ENCODE measurements around the gene ACSL6. TPM values are rescaled to one million over a fixed set of nuclear protein-coding genes. Genes with fewer than 3 reads are reported as not detected.

The ACSL6 gene
- total and polyA plus RNA-seq, 10 donors = 0.76 to 18.4 (median 3.9) TPM

GRCh38 chr5:131966551-131966950 lies 44.9 kb downstream of the ACSL6 start:
- Histone ChIP-seq H3K27ac (no peak overlapping the region), H3K9me3 (no peaks in the 10 kb centered on the region), H3K4me3 (no peak overlapping the region), H3K4me1 (no peaks in the 10 kb centered on the region), H3K27me3 (replicated peaks in 1 of 7) (no peaks in the 10 kb centered on the region), H3K36me3 (no peaks in the 10 kb centered on the region)
- 91 to 100% (median 93%) methylated on average over 1 of the region's 1 CpG for WGBS, 5 donors
- DNase-seq = no peak
- TF ChIP-seq POLR2AphosphoS5 (IDR thresholded peaks at IDR 0.05) (no peak), POLR2A (IDR thresholded peaks at IDR 0.05) (no peak), CTCF (IDR thresholded peaks at IDR 0.05 in 8 of 11, conservative IDR thresholded peaks at IDR 0.05 in 3 of 11) (no peak)
- intact Hi-C loops (cut with DNase I; ENCODE audit: low total_unique reads) = no loop called here

GRCh38 chr5:131965826-131966415 lies 45.5 kb downstream of the ACSL6 start:
- Histone ChIP-seq H3K27ac (no peak overlapping the region), H3K4me1 (no peaks in the 10 kb centered on the region), H3K36me3 (no peaks in the 10 kb centered on the region), H3K9me3 (no peaks in the 10 kb centered on the region), H3K4me3 (no peak overlapping the region), H3K27me3 (replicated peaks in 1 of 7) (no peaks in the 10 kb centered on the region)
- DNase-seq = no peak
- intact Hi-C loops (cut with DNase I; ENCODE audit: low total_unique reads) = no loop called here
- 73 to 79% (median 76%) methylated on average over 6 of the region's 6 CpGs for WGBS, 5 donors
- TF ChIP-seq POLR2AphosphoS5 (IDR thresholded peaks at IDR 0.05) = no peak
- no peak for TF ChIP-seq POLR2A (IDR thresholded peaks at IDR 0.05)
- TF ChIP-seq CTCF (IDR thresholded peaks at IDR 0.05 in 8 of 11, conservative IDR thresholded peaks at IDR 0.05 in 3 of 11) = no peak

GRCh38 chr5:131959906-131960305 lies 51.6 kb downstream of the ACSL6 start:
- Histone ChIP-seq H3K9me3 (no peaks in the 10 kb centered on the region), H3K27me3 (replicated peaks in 1 of 7) (no peaks in the 10 kb centered on the region), H3K27ac (no peak overlapping the region), H3K4me1 (no peaks in the 10 kb centered on the region), H3K36me3 (no peaks in the 10 kb centered on the region), H3K4me3 (no peak overlapping the region)
- WGBS, 5 donors = 84 to 91% (median 87%) methylated on average over 3 of the region's 3 CpGs
- intact Hi-C loops (cut with DNase I; ENCODE audit: low total_unique reads) = no loop called here
- TF ChIP-seq POLR2A (IDR thresholded peaks at IDR 0.05) (no peak), CTCF (IDR thresholded peaks at IDR 0.05 in 8 of 11, conservative IDR thresholded peaks at IDR 0.05 in 3 of 11) (no peak), POLR2AphosphoS5 (IDR thresholded peaks at IDR 0.05) (no peak)
- no peak for DNase-seq

- no peak for DNase-seq
- Histone ChIP-seq H3K36me3 (no peaks in the 10 kb centered on the region), H3K4me3 (no peak overlapping the region), H3K27ac (no peak overlapping the region), H3K27me3 (replicated peaks in 1 of 7) (no peaks in the 10 kb centered on the region), H3K9me3 (no peaks in the 10 kb centered on the region), H3K4me1 (no peaks in the 10 kb centered on the region)
- WGBS, 5 donors = 90 to 95% (median 93%) methylated on average over 5 of the region's 5 CpGs
- intact Hi-C loops (cut with DNase I; ENCODE audit: low total_unique reads) = no loop called here
- TF ChIP-seq POLR2A (IDR thresholded peaks at IDR 0.05) (no peak), POLR2AphosphoS5 (IDR thresholded peaks at IDR 0.05) (no peak), CTCF (IDR thresholded peaks at IDR 0.05 in 8 of 11, conservative IDR thresholded peaks at IDR 0.05 in 3 of 11) (no peak)
Measured at GRCh38 chr5:131959136-131959535, 52.3 kb downstream of the ACSL6 start.

All from spleen (tissue), 11 donors.